GM21367 (cell line): Measurements from ENCODE around the gene MAPRE2.

Experiments
- ATAC-seq: cut with Tn5 transposase; IDR thresholded peaks from one replicate; pipeline ENCODE4 v1.9.1; 2021; ENCODE audit not compliant: unreplicated experiment

Gene MAPRE2

DNA sequence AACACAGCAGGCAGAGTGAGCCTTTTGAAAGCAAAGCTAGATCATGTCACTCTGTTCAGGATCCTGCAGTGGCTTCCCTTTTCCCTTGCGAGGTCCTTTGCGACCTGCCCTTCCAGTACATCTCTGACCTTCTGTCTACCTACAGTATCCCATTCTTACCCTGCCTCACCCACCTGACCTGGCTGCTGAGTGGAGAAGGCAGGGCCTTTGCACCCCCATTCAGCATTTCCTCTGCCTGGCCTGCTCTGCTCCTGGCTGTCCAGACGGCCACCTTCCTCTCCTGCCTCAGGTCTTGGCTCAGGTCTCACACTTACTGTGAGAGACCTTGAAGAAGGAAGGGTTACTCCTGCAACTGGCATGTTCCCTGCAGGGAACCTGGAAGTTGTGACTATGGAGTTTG, 77.4 kb downstream of the MAPRE2 start:
- ATAC-seq: no peak

DNA sequence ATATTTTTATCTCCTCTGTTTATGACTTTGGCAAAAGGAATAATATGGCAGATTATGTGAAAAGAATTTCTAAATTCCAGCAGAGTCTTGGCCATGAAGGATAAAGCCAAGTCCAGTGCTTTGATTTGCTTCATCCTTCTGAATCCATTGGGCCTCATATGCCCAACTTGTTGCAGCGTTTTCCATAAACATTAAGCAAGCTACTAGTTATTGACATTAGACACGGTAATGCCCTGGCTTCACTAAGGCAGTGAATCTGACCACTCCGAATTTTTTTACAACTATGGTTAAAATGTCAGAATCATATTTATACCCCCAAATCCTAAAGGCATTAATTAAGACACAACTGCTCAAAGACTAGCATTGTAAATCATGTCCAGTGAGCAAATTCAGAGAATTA, 79.8 kb downstream of the MAPRE2 start:
- no peak for ATAC-seq

DNA sequence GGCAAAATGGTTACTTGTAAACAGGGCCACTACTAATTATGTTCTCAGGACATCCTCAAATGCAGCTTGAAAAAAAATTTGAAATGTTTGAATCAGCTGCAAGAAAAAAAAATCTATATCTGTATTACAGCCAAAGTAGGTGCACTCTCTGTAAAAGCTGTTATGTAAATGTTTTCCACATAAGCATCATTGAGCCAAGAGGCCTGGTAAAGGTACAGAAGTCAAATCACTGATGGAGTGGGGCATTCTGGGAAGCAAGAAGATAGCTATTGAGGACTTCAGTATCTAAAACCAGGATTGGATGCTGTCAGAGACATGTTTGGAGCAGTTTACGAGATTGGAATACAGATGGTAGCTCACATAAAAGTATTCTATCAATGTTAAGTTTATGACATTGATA, 80.3 kb downstream of the MAPRE2 start:
- ATAC-seq: no peak

GRCh38 chr18:35122586-35123224, 81.5 kb downstream of the MAPRE2 start:
- peak; percentile 86 for ATAC-seq

GRCh38 chr18:35123811-35124210, 82.6 kb downstream of the MAPRE2 start:
- ATAC-seq: no peak

GRCh38 chr18:35127201-35127600, 86.0 kb downstream of the MAPRE2 start:
- no peak for ATAC-seq

- no peak for ATAC-seq
These were observed 87.5 kb downstream of the MAPRE2 start for GRCh38 chr18:35128675-35129074.

GRCh38 chr18:35130236-35130635, 89.0 kb downstream of the MAPRE2 start:
- ATAC-seq: no peak

GRCh38 chr18:35131387-35132020, 90.3 kb downstream of the MAPRE2 start:
- no peak for ATAC-seq

DNA sequence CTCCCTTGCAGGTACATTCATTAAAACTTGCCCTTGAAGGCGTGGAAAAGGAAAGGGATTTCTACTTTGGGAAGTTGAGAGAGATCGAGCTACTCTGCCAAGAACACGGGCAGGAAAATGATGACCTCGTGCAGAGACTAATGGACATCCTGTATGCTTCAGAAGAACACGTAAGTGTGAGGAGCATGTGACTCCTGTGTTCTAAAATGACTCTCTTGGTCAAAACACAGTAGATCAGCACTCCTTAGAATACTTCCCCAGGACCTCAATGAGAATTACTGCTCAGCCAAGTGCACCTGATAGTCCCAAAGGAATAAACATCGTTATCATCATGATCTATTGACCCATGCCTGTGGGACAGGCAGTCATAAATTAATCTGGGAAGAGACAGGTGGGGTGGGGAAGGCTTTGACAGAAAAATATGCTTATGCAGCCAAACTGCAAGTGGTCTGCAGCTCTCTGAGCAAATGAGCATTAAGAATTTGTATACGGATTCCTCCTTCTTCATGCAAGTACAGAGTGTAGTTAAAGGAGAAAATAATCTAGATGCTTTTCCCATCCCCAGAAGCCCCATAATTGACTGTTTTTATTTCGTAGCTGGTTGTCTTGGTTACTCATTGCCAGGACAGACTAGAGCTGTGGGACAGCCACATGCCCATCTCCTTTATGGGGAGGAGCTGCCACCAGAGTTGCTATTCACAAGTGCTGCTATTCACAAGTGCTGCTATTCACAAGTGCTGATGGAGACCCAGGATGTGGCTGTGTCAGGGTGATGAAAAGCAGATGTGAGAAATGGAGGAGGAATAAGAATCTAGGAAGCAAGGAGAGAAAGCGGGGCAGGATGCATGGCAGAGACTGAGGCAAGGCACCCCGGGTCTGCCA, 91.0 kb downstream of the MAPRE2 start:
- ATAC-seq: no peak

- ATAC-seq: no peak
These were observed 93.0 kb downstream of the MAPRE2 start for GRCh38 chr18:35134190-35134730.

DNA sequence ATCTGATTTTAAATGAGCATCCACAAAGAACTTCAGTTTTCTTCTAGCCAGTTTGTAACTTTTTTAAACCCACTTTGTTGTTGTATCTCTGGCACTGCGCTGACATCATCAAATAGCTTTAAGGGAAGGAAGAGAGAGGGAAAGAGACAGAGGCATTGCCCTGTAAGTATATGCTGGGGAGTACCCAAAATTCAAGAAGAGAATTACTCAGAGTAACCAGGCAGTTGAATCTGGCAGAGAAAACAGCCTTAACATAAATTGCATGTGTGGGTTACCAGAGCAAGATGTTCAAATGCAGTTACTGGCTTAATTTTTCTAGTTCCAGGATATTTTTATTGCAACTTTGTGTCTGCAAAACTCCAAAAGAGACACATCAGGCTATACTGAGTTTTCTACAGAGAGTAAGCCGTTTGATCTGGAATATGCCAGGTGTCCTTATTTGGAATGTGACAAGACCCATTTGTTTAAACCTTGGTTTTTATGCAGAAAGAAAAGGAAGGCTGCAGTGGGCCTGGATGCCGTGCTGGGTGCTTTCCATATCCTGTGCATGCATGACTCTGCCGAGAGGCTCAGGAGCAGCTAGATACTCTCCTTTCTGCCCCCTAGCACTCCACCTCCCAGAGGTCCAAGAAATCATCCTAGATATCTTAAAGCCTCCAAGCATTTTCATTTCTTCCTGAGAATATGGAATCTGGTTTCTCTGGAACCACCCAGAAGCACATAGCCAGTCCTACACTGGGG, 93.7 kb downstream of the MAPRE2 start:
- no peak for ATAC-seq

DNA sequence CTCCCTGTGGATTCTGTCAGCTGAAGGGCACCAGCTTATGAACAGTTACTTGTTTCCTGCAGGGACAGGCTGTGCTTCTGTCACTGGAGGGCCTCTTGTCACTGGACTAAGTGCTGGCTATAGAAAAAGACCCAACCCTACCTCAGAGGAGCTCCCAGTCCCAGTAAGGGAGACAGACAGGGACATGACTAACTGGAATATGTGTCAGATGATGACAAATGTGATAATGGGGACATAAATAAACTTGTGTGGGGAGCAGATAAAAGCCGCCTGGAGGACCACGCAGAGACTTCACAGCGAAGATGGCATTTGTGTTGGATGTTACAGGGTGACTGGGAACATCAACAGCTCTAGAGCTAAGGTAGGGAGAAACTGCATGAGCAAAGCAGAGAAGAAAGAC, 95.0 kb downstream of the MAPRE2 start:
- ATAC-seq: no peak

DNA sequence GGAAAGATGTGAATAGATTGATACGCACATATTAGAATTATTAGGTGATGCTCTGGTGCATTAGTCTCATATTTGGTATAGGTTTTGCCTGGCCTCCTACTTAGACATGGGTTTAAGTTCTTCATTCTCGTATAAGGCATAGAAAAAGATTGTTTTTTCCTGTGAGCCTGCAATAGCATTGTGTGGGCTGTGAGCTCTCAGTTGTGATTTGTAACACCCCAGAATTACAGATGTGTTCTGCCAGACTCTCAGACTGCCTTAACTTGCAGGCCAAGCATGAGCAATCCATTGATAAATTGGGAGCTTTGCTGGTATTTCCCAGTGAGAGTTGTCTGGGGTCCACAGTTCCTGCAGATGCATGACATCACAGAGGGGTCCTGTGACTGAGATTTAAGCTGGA, 95.7 kb downstream of the MAPRE2 start:
- no peak for ATAC-seq

GRCh38 chr18:35137632-35138031, 96.4 kb downstream of the MAPRE2 start:
- ATAC-seq: no peak

GRCh38 chr18:35138773-35139172, 97.6 kb downstream of the MAPRE2 start:
- ATAC-seq: no peak

- no peak for ATAC-seq
These were observed 98.3 kb downstream of the MAPRE2 start for GRCh38 chr18:35139517-35139916.

GRCh38 chr18:35141077-35141476, 99.9 kb downstream of the MAPRE2 start:
- ATAC-seq: no peak

DNA sequence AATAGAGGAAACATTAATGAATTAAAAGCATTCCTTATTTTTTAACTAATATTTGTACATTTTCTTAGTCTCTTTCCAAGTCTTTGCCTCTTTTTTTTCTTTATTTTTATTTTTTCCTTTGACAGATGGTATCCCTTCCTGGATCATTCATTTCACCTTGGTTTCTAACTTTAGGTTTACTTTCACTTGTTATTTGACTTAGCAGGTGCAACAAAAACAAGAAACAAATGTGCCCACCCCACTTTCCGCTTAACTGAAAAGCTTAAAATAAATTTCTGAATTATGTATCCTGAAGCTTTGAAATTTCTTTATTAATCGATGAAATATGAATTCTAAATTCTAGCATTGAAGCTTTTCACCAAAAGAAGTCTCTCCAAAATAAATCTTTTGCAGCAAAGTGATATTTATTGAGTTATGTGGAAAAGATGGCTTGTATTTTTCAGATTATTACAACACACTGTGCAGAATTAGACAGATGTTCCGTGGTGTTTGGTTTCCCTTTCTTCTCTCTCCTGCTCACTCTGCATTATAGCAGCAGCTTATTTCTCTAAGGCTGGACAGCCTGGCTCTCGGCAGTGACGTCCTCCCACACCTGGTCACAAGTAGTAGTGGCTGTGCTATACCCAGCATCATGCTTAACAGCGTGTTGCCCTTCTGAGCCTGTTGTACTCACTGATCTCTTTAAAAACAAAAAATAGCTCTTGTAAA, 100.5 kb downstream of the MAPRE2 start:
- no peak for ATAC-seq

- no peak for ATAC-seq
These were observed 101.0 kb downstream of the MAPRE2 start for GRCh38 chr18:35142275-35142615.
